ENCODE measurements around the gene ITPKB.
"Not testable (repeated sequence)": the region's sequence is repeated elsewhere in the genome, so short reads cannot be mapped to it uniquely, and the experiment has no call there.

The ITPKB gene

GRCh38 chr1:226615876-226616275 is 123.2 kb downstream of the ITPKB start:
- DNase-seq: no peak

GRCh38 chr1:226611980-226612379 is 127.1 kb downstream of the ITPKB start:
- not testable (repeated sequence) for DNase-seq

- no peak for DNase-seq
Measured at GRCh38 chr1:226611301-226611700, 127.8 kb downstream of the ITPKB start.

- no peak for DNase-seq
Measured at GRCh38 chr1:226610671-226611070, 128.4 kb downstream of the ITPKB start.

- peak; percentile 70 for DNase-seq
Measured at GRCh38 chr1:226609836-226610455, 129.1 kb downstream of the ITPKB start.

- DNase-seq: no peak
Measured at GRCh38 chr1:226608699-226609505, 130.2 kb downstream of the ITPKB start.

- no peak for DNase-seq
Measured at GRCh38 chr1:226607821-226608220, 131.3 kb downstream of the ITPKB start.

- no peak for DNase-seq
Measured at GRCh38 chr1:226607268-226607660, 131.8 kb downstream of the ITPKB start.

GRCh38 chr1:226606311-226607267 is 132.5 kb downstream of the ITPKB start:
- DNase-seq: no peak

GRCh38 chr1:226605318-226605950 is 133.6 kb downstream of the ITPKB start:
- no peak for DNase-seq

GRCh38 chr1:226604560-226605317 is 134.3 kb downstream of the ITPKB start:
- DNase-seq: no peak

GRCh38 chr1:226603858-226604559 is 135.1 kb downstream of the ITPKB start:
- DNase-seq: no peak

- no peak for DNase-seq
Measured at GRCh38 chr1:226603022-226603857, 135.8 kb downstream of the ITPKB start.

- no peak for DNase-seq
Measured at GRCh38 chr1:226602186-226603021, 136.7 kb downstream of the ITPKB start.

GRCh38 chr1:226601456-226601855 is 137.6 kb downstream of the ITPKB start:
- no peak for DNase-seq

GRCh38 chr1:226600254-226600653 is 138.8 kb downstream of the ITPKB start:
- DNase-seq: no peak

GRCh38 chr1:226599636-226600238 is 139.3 kb downstream of the ITPKB start:
- no peak for DNase-seq

GRCh38 chr1:226598955-226599354 is 140.1 kb downstream of the ITPKB start:
- DNase-seq: not testable (repeated sequence)

GRCh38 chr1:226598455-226598849 is 140.6 kb downstream of the ITPKB start:
- no peak for DNase-seq

Measured in NCI-H2171 (cell line).